Endothelial cell of umbilical vein (primary cell): Measurements from ENCODE around the gene COPS7A.

Experiments
- EZH2 ChIP-seq: IDR thresholded peaks from 2 replicates; pipeline ENCODE4 v1.6.1; 2012; ENCODE audit warnings: borderline replicate concordance, low read depth, mild to moderate bottlenecking, moderate library complexity, low read length, inconsistent platforms; ENCODE audit not compliant: severe bottlenecking
- MYC ChIP-seq: IDR thresholded peaks from one replicate; pipeline ENCODE4 v1.6.1; 2011; ENCODE audit warnings: mild to moderate bottlenecking, low read depth, low read length
- POLR2A ChIP-seq: IDR thresholded peaks from 2 replicates; pipeline ENCODE4 v1.6.1; 2012; ENCODE audit warnings: low read depth, mild to moderate bottlenecking, control low read depth, low read length
- POLR2AphosphoS5 ChIP-seq: IDR thresholded peaks from 2 replicates; pipeline ENCODE4 v1.6.1; 2012; ENCODE audit warnings: low read depth, mild to moderate bottlenecking, control low read depth, low read length, moderate library complexity; ENCODE audit not compliant: insufficient read depth
- TF ChIP-seq, protein P1 (sequence below), 2 donors: IDR thresholded peaks; 1 replicate in 1 of 2; 2 replicates in 1 of 2; pipeline ENCODE4 v1.5.1; 2011; ENCODE audit warnings: low read length in 2 of 2, mild to moderate bottlenecking in 2 of 2, moderate library complexity in 2 of 2, control low read depth in 1 of 2, inconsistent platforms in 1 of 2, low read depth in 1 of 2; ENCODE audit not compliant: insufficient read depth in 1 of 2; ENCODE audit errors: extremely low read depth in 1 of 2

DNA sequence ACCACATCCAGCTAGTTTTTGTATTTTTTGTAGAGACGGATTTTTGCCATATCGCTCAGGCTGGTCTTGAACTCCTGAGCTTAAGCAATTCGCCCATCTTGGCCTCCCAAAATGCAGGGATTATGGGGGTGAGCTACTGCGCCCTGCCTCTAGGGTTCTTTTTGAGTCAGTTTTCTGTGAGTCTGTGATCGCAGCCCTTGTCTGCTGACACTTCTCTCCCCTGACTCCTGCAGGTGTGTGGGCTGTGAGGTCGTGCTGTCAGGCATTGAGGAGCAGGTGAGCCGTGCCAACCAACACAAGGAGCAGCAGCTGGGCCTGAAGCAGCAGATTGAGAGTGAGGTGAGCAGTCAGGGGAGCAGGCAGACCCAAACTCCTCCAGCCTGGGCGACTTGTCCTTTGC, 6.3 kb downstream of the COPS7A start:
- TF ChIP-seq POLR2A, result no peak
- TF ChIP-seq, protein P1, sequence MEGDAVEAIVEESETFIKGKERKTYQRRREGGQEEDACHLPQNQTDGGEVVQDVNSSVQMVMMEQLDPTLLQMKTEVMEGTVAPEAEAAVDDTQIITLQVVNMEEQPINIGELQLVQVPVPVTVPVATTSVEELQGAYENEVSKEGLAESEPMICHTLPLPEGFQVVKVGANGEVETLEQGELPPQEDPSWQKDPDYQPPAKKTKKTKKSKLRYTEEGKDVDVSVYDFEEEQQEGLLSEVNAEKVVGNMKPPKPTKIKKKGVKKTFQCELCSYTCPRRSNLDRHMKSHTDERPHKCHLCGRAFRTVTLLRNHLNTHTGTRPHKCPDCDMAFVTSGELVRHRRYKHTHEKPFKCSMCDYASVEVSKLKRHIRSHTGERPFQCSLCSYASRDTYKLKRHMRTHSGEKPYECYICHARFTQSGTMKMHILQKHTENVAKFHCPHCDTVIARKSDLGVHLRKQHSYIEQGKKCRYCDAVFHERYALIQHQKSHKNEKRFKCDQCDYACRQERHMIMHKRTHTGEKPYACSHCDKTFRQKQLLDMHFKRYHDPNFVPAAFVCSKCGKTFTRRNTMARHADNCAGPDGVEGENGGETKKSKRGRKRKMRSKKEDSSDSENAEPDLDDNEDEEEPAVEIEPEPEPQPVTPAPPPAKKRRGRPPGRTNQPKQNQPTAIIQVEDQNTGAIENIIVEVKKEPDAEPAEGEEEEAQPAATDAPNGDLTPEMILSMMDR (IDR thresholded peaks at IDR 0.05; ENCODE audit: extremely low read depth in 1 of 2, insufficient read depth in 1 of 2, low read depth in 1 of 2, low read length in 2 of 2), result no peak
- TF ChIP-seq POLR2AphosphoS5, result no peak
- no peak for TF ChIP-seq EZH2
- TF ChIP-seq MYC, result no peak
